Body of pancreas (tissue), 4 donors: ENCODE data around the gene IQGAP2.

Experiments used
- POLR2A ChIP-seq, 3 donors: fragments of 450-650 bp; IDR thresholded peaks; one replicate each; pipeline ENCODE4 v1.6.1; 2016; ENCODE audit warnings: antibody characterized with exemption in 3 of 3, mild to moderate bottlenecking in 2 of 3
- TF ChIP-seq, protein P1 (sequence below), 7 experiments: fragments of 450-650 bp in 4 of 7; fragments of 200-600 bp in 3 of 7; sonication (generic) in 3 of 7; IDR thresholded peaks; one replicate each; pipeline ENCODE4 v1.5.1; 2016 to 2019; ENCODE audit warnings: antibody characterized with exemption in 7 of 7

GRCh38 chr5:76388236-76388635 is 14.8 kb upstream of the IQGAP2 start:
- TF ChIP-seq, protein P1, sequence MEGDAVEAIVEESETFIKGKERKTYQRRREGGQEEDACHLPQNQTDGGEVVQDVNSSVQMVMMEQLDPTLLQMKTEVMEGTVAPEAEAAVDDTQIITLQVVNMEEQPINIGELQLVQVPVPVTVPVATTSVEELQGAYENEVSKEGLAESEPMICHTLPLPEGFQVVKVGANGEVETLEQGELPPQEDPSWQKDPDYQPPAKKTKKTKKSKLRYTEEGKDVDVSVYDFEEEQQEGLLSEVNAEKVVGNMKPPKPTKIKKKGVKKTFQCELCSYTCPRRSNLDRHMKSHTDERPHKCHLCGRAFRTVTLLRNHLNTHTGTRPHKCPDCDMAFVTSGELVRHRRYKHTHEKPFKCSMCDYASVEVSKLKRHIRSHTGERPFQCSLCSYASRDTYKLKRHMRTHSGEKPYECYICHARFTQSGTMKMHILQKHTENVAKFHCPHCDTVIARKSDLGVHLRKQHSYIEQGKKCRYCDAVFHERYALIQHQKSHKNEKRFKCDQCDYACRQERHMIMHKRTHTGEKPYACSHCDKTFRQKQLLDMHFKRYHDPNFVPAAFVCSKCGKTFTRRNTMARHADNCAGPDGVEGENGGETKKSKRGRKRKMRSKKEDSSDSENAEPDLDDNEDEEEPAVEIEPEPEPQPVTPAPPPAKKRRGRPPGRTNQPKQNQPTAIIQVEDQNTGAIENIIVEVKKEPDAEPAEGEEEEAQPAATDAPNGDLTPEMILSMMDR (IDR thresholded peaks at IDR 0.05): no peak
- no peak for TF ChIP-seq POLR2A (IDR thresholded peaks at IDR 0.05)
